SH-SY5Y (cell line): ENCODE data around the gene KRT4.

Source experiments
- GATA2 ChIP-seq: IDR thresholded peaks from 2 replicates; pipeline ENCODE4 v1.6.1; 2011; ENCODE audit warnings: mild to moderate bottlenecking, low read depth, low read length
- GATA3 ChIP-seq: IDR thresholded peaks from 2 replicates; pipeline ENCODE4 v1.6.1; 2011; ENCODE audit warnings: low read depth, mild to moderate bottlenecking, low read length, moderate library complexity

DNA sequence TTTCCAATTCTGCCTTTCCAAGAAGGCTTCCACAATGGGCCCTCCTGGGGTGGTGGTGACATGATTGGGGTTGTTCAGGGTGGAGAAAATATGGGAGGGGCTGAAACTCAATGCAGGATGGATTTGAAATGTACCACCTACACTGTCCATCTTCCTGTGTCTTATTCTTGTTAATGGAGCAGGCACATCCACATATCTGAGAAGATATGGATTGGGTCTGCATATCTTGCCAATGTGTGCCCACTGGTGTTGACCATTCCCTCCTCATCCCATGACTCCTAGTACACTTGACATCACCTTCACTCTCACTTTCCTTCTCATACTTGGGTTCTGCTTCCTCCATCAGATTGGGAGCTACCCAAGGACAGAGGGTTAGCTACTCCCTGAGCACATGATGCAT lies 44.0 kb downstream of the KRT4 start:
- TF ChIP-seq GATA2, result no peak
- no peak for TF ChIP-seq GATA3
